ENCODE results near the gene TOR1A.
A peak's percentile ranks its signal among the peaks of the same experiment; 100 is the strongest.
"Not testable (repeated sequence)": the region's sequence is repeated elsewhere in the genome, so short reads cannot be mapped to it uniquely, and the experiment has no call there.

The TOR1A gene

DNA sequence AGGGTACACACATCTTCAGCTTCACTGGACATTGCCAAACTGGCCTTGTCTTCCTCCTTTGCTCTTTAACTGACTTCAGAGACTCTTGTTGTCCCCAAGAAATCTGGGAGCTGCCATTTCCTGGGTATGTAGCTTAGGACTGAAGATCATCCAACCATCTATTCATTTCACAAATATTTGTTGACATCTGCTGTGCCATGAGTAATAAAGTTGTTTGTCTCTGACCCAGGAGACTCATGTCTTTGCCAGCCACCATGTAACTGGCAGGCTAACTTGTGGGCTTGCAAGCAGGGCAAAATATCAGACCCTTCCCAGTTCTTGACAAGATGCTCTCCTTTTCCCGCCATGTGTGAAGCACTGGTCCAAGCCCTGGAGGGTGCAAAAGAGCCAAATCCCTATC lies 38.1 kb downstream of the TOR1A start:
- no peak for DNase-seq (ENCODE audit: extremely low spot score)
- TF ChIP-seq SP1 (IDR thresholded peaks at IDR 0.05): no peak
- TF ChIP-seq ELF4 (IDR thresholded peaks at IDR 0.05): no peak
- no peak for TF ChIP-seq NFRKB (IDR thresholded peaks at IDR 0.05)
- TF ChIP-seq FOXM1 (IDR thresholded peaks at IDR 0.05; ENCODE audit: borderline replicate concordance): no peak
- no peak for TF ChIP-seq FOXA1 (IDR thresholded peaks at IDR 0.05)
- TF ChIP-seq TARDBP (IDR thresholded peaks at IDR 0.05): no peak
- no peak for TF ChIP-seq LEF1 (IDR thresholded peaks at IDR 0.05; ENCODE audit: borderline replicate concordance)
- no peak for TF ChIP-seq ZNF384 (IDR thresholded peaks at IDR 0.05)
- TF ChIP-seq HDGF (IDR thresholded peaks at IDR 0.05; ENCODE audit: borderline replicate concordance): no peak
- TF ChIP-seq ARNT (IDR thresholded peaks at IDR 0.05): no peak
- no peak for TF ChIP-seq SUZ12 (IDR thresholded peaks at IDR 0.05)
- TF ChIP-seq, protein P1, sequence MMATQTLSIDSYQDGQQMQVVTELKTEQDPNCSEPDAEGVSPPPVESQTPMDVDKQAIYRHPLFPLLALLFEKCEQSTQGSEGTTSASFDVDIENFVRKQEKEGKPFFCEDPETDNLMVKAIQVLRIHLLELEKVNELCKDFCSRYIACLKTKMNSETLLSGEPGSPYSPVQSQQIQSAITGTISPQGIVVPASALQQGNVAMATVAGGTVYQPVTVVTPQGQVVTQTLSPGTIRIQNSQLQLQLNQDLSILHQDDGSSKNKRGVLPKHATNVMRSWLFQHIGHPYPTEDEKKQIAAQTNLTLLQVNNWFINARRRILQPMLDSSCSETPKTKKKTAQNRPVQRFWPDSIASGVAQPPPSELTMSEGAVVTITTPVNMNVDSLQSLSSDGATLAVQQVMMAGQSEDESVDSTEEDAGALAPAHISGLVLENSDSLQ (IDR thresholded peaks at IDR 0.05): no peak
- TF ChIP-seq L3MBTL2 (conservative IDR thresholded peaks at IDR 0.05): no peak
- TF ChIP-seq CTBP1 (IDR thresholded peaks at IDR 0.05; ENCODE audit: borderline replicate concordance): no peak
- TF ChIP-seq BHLHE40 (IDR thresholded peaks at IDR 0.05; ENCODE audit: borderline replicate concordance): no peak
- no peak for TF ChIP-seq FOXK2 (IDR thresholded peaks at IDR 0.05)
- ChIA-PET POLR2A (interaction anchor here (1.1 kb wide), 1 partner anchor 48 kb away, joined by 3 read pairs; no protein-coding TSS in a partner anchor), CTCF (interaction anchor here (0.6 kb wide), 1 partner anchor 682 kb away, joined by 4 read pairs; no protein-coding TSS in a partner anchor)

GRCh38 chr9:129784970-129785369 lies 39.0 kb downstream of the TOR1A start:
- DNase-seq (ENCODE audit: extremely low spot score): not testable (repeated sequence)
- POLR2A ChIA-PET: interaction anchor here (1.1 kb wide), 1 partner anchor 47 kb away, joined by 3 read pairs; no protein-coding TSS in a partner anchor
- CTCF ChIA-PET: interaction anchor here (1.3 kb wide), 1 partner anchor 47 kb away, joined by 7 read pairs; no protein-coding TSS in a partner anchor

GRCh38 chr9:129783516-129784361 lies 40.2 kb downstream of the TOR1A start:
- DNase-seq (ENCODE audit: extremely low spot score): peak; percentile 87
- ChIA-PET POLR2A (no interaction called here), CTCF (interaction anchor here (0.6 to 1.3 kb wide), 4 partner anchors 46 to 1063 kb away, joined by 5 to 8 read pairs (median 6); no protein-coding TSS in a partner anchor)
- TF ChIP-seq FOXK2 (IDR thresholded peaks at IDR 0.05) (no peak), ELF4 (IDR thresholded peaks at IDR 0.05) (no peak), SP1 (IDR thresholded peaks at IDR 0.05) (no peak), LEF1 (IDR thresholded peaks at IDR 0.05; ENCODE audit: borderline replicate concordance) (no peak), HDGF (IDR thresholded peaks at IDR 0.05; ENCODE audit: borderline replicate concordance) (no peak), TARDBP (IDR thresholded peaks at IDR 0.05) (no peak), NFRKB (IDR thresholded peaks at IDR 0.05) (no peak), SUZ12 (IDR thresholded peaks at IDR 0.05) (no peak), FOXA1 (IDR thresholded peaks at IDR 0.05) (no peak), L3MBTL2 (conservative IDR thresholded peaks at IDR 0.05) (no peak), CTBP1 (IDR thresholded peaks at IDR 0.05; ENCODE audit: borderline replicate concordance) (no peak)
- TF ChIP-seq, protein P1 (IDR thresholded peaks at IDR 0.05): no peak

- DNase-seq (ENCODE audit: extremely low spot score): no peak
- ChIA-PET POLR2A (no interaction called here), CTCF (interaction anchor here (0.7 to 2.0 kb wide), 4 partner anchors 9 to 60 kb away, joined by 3 to 11 read pairs (median 8); no protein-coding TSS in a partner anchor)
- TF ChIP-seq CTBP1 (IDR thresholded peaks at IDR 0.05; ENCODE audit: borderline replicate concordance) (no peak), NFRKB (IDR thresholded peaks at IDR 0.05) (no peak), LEF1 (IDR thresholded peaks at IDR 0.05; ENCODE audit: borderline replicate concordance) (no peak), SUZ12 (IDR thresholded peaks at IDR 0.05) (no peak), ELF4 (IDR thresholded peaks at IDR 0.05) (no peak), SP1 (IDR thresholded peaks at IDR 0.05) (no peak), ZNF384 (IDR thresholded peaks at IDR 0.05) (no peak), ARNT (IDR thresholded peaks at IDR 0.05) (no peak), HDGF (IDR thresholded peaks at IDR 0.05; ENCODE audit: borderline replicate concordance) (no peak), BHLHE40 (IDR thresholded peaks at IDR 0.05; ENCODE audit: borderline replicate concordance) (no peak), FOXK2 (IDR thresholded peaks at IDR 0.05) (no peak), FOXA1 (IDR thresholded peaks at IDR 0.05) (no peak)
- TF ChIP-seq, protein P1 (IDR thresholded peaks at IDR 0.05): no peak
These were observed 42.0 kb downstream of the TOR1A start for GRCh38 chr9:129781981-129782380.

DNA sequence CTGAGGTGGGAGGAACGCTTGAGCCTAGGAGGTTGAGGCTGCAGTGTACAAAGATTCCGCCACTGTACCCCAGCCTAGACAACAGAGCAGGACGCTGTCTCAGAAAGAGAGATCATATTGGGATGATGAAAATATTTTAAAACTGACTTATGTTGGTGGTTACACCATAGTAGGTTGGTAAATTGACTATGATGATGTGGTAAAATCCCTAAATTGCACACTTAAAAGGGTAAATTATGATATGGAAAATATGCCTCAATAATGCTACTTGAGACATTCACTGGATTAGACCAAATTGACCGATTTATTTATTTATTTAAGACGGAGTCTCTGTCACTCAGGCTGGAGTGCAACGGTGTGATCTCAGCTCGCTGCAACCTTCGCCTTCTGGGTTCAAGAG lies 42.8 kb downstream of the TOR1A start:
- no peak for DNase-seq (ENCODE audit: extremely low spot score)
- no peak for TF ChIP-seq SUZ12 (IDR thresholded peaks at IDR 0.05)
- TF ChIP-seq, protein P1 (IDR thresholded peaks at IDR 0.05): 0 out of 2 replicates have a peak, but pooled peaks have one; percentile 10
- ChIA-PET CTCF (interaction anchor here (0.6 to 2.0 kb wide), 5 partner anchors 9 to 59 kb away, joined by 3 to 11 read pairs (median 6); no protein-coding TSS in a partner anchor), POLR2A (interaction anchor here (0.6 kb wide), 1 partner anchor 47 kb away, joined by 3 read pairs; no protein-coding TSS in a partner anchor)
